H1 (cell line): Measurements from ENCODE around the gene ADGRD2. TPM values are rescaled to one million over a fixed set of nuclear protein-coding genes. Genes with fewer than 3 reads are reported as not detected.

Source experiments
- CTBP2 ChIP-seq: IDR thresholded peaks from 2 replicates; pipeline ENCODE4 v1.7.0; 2011; ENCODE audit warnings: borderline replicate concordance, mild to moderate bottlenecking, moderate library complexity, mixed read lengths, low read length; ENCODE audit not compliant: insufficient read depth, insufficient read length
- polyA plus RNA-seq, 7 experiments: library from polyadenylated mRNA; depleted of rRNA in 3 of 7; stranded (reverse) in 5 of 7; unstranded in 2 of 7; fragments of >200 nt in 5 of 7; fragments of 200-250 nt in 2 of 7; gene quantifications; 1 replicate in 5 of 7; 2 replicates in 1 of 7; 4 replicates in 1 of 7; pipeline versions ENCODE4 v1.2.1 to v1.2.3, GENCODE V29; 2011 to 2013; ENCODE audit warnings: missing spikeins in 2 of 7, mixed read lengths in 2 of 7
- total RNA-seq: library from RNA; stranded (reverse); fragmentation: NEBNext Ultra II Directional; extraction: Animal tissue kit (Norgen Biotek cat#: 25700); gene quantifications from 2 replicates; pipeline ENCODE4 v1.2.1, GENCODE V29; 2021
- TF ChIP-seq, protein P1 (sequence below), 3 experiments: IDR thresholded peaks; 1 replicate in 2 of 3; 2 replicates in 1 of 3; pipeline versions ENCODE4 v1.5.1 to v1.6.1; 2011; ENCODE audit warnings: low read length in 3 of 3, mild to moderate bottlenecking in 3 of 3, inconsistent platforms in 2 of 3, low read depth in 1 of 3, moderate library complexity in 1 of 3; ENCODE audit not compliant: insufficient read depth in 1 of 3; ENCODE audit errors: control extremely low read depth in 1 of 3
- TF ChIP-seq, protein P2 (sequence below): IDR thresholded peaks from 2 replicates; pipeline ENCODE4 v1.6.1; 2011; ENCODE audit warnings: low read length, improper control_type of control experiment

Gene ADGRD2
- total and polyA plus RNA-seq, 2 of the 8 experiments (the other 6 are each of a cell fraction or from before 2014, with no cell fraction given): 0.41 to 1.4 TPM

- TF ChIP-seq, protein P1, sequence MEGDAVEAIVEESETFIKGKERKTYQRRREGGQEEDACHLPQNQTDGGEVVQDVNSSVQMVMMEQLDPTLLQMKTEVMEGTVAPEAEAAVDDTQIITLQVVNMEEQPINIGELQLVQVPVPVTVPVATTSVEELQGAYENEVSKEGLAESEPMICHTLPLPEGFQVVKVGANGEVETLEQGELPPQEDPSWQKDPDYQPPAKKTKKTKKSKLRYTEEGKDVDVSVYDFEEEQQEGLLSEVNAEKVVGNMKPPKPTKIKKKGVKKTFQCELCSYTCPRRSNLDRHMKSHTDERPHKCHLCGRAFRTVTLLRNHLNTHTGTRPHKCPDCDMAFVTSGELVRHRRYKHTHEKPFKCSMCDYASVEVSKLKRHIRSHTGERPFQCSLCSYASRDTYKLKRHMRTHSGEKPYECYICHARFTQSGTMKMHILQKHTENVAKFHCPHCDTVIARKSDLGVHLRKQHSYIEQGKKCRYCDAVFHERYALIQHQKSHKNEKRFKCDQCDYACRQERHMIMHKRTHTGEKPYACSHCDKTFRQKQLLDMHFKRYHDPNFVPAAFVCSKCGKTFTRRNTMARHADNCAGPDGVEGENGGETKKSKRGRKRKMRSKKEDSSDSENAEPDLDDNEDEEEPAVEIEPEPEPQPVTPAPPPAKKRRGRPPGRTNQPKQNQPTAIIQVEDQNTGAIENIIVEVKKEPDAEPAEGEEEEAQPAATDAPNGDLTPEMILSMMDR (IDR thresholded peaks at IDR 0.05; ENCODE audit: control extremely low read depth in 1 of 3, insufficient read depth in 1 of 3, low read depth in 1 of 3, low read length in 3 of 3): no peak
- TF ChIP-seq, protein P2, sequence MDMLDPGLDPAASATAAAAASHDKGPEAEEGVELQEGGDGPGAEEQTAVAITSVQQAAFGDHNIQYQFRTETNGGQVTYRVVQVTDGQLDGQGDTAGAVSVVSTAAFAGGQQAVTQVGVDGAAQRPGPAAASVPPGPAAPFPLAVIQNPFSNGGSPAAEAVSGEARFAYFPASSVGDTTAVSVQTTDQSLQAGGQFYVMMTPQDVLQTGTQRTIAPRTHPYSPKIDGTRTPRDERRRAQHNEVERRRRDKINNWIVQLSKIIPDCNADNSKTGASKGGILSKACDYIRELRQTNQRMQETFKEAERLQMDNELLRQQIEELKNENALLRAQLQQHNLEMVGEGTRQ: no peak
- TF ChIP-seq CTBP2: no peak
Measured at GRCh38 chr9:124472770-124473169, 22.5 kb downstream of the ADGRD2 start (continued).
